K562 (cell line): ENCODE results near the gene GCSAM. TPM values are rescaled to one million over a fixed set of nuclear protein-coding genes. Genes with fewer than 3 reads are reported as not detected.

Experiments used
- ELF1 ChIP-seq: fragments of 200-800 bp; sonication (Bioruptor generic); IDR thresholded peaks from 2 replicates; pipeline ENCODE4 v1.6.1; 2016; ENCODE audit warnings: missing genetic modification characterization, missing compliant biosample characterization
- ELK1 ChIP-seq: sonication (generic); formaldehyde crosslinking; IDR thresholded peaks from 2 replicates; pipeline ENCODE4 v1.8.1; 2022; ENCODE audit warnings: missing genetic modification reagents
- HLTF ChIP-seq: fragments of 450-650 bp; IDR thresholded peaks from 2 replicates; pipeline ENCODE4 v1.6.1; 2016
- HSF4 ChIP-seq: fragments of 250-450 bp; sonication (Bioruptor Pico); IDR thresholded peaks from 2 replicates; pipeline ENCODE4 v2.1.2; 2022; ENCODE audit warnings: mild to moderate bottlenecking, moderate library complexity, borderline replicate concordance
- MEIS2 ChIP-seq: fragments of 450-650 bp; IDR thresholded peaks from 2 replicates; pipeline ENCODE4 v1.6.1; 2014; ENCODE audit warnings: mild to moderate bottlenecking; ENCODE audit not compliant: partially characterized antibody
- SMAD1 ChIP-seq: fragments of 150-350 bp; IDR thresholded peaks from 2 replicates; pipeline ENCODE4 v1.6.1; 2014; ENCODE audit warnings: low read length, low read depth; ENCODE audit not compliant: partially characterized antibody
- UBTF ChIP-seq, 2 experiments: IDR thresholded peaks; 2 replicates each; pipeline ENCODE4 v1.6.1; 2012; ENCODE audit warnings: improper control_type of control experiment in 2 of 2, low read depth in 2 of 2, low read length in 2 of 2, borderline replicate concordance in 1 of 2
- ZNF77 ChIP-seq: fragments of 250-450 bp; sonication (Bioruptor Pico); IDR thresholded peaks from 2 replicates; pipeline ENCODE4 v1.5.0; 2020
- polyA plus RNA-seq, 8 experiments: library from polyadenylated mRNA; depleted of rRNA in 4 of 8; stranded (reverse) in 5 of 8; unstranded in 3 of 8; fragments of >200 nt; fragmentation: Nextera tagmentation in 2 of 8; fragmentation: Illumina TruSeq in 1 of 8; extraction: Ambion mirVana in 2 of 8; extraction: Trizol in 1 of 8; gene quantifications; 2 replicates each; pipeline versions ENCODE4 v1.2.1 to v1.2.3, GENCODE V29; 2011 to 2014; ENCODE audit warnings: inconsistent platforms in 1 of 8, missing spikeins in 1 of 8
- total RNA-seq, 7 experiments: library from RNA; depleted of rRNA in 6 of 7; stranded (reverse); fragments of >200 nt in 6 of 7; fragmentation: Illumina TruSeq in 2 of 7; extraction: Trizol in 2 of 7; gene quantifications; 2 replicates each; pipeline versions ENCODE4 v1.2.1 to v1.2.3, GENCODE V29; 2011 to 2021; ENCODE audit warnings: low replicate concordance in 1 of 7
- TF ChIP-seq, protein P1 (sequence below), 2 experiments: fragments of 450-650 bp; formaldehyde crosslinking in 1 of 2; IDR thresholded peaks; 2 replicates each; pipeline versions ENCODE4 v1.4.0 to v1.6.1; 2014 to 2020; ENCODE audit warnings: mild to moderate bottlenecking in 2 of 2, borderline replicate concordance in 1 of 2, low read depth in 1 of 2

Gene GCSAM
- total and polyA plus RNA-seq, 9 of the 15 experiments (the other 6 are each of a cell fraction or from before 2014, with no cell fraction given), result 0.10 TPM; not detected in 8

GRCh38 chr3:112136959-112137693 lies 4.1 kb upstream of the GCSAM start (continued):
- peak; percentile 66 for TF ChIP-seq MEIS2
- no peak for TF ChIP-seq ELF1 (tag)
- no peak for TF ChIP-seq HSF4
- TF ChIP-seq HLTF, result no peak
- TF ChIP-seq UBTF (IDR thresholded peaks at IDR 0.05; ENCODE audit: borderline replicate concordance in 1 of 2, low read depth in 2 of 2, low read length in 2 of 2), result no peak
- TF ChIP-seq, protein P1, sequence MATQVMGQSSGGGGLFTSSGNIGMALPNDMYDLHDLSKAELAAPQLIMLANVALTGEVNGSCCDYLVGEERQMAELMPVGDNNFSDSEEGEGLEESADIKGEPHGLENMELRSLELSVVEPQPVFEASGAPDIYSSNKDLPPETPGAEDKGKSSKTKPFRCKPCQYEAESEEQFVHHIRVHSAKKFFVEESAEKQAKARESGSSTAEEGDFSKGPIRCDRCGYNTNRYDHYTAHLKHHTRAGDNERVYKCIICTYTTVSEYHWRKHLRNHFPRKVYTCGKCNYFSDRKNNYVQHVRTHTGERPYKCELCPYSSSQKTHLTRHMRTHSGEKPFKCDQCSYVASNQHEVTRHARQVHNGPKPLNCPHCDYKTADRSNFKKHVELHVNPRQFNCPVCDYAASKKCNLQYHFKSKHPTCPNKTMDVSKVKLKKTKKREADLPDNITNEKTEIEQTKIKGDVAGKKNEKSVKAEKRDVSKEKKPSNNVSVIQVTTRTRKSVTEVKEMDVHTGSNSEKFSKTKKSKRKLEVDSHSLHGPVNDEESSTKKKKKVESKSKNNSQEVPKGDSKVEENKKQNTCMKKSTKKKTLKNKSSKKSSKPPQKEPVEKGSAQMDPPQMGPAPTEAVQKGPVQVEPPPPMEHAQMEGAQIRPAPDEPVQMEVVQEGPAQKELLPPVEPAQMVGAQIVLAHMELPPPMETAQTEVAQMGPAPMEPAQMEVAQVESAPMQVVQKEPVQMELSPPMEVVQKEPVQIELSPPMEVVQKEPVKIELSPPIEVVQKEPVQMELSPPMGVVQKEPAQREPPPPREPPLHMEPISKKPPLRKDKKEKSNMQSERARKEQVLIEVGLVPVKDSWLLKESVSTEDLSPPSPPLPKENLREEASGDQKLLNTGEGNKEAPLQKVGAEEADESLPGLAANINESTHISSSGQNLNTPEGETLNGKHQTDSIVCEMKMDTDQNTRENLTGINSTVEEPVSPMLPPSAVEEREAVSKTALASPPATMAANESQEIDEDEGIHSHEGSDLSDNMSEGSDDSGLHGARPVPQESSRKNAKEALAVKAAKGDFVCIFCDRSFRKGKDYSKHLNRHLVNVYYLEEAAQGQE (IDR thresholded peaks at IDR 0.05; ENCODE audit: borderline replicate concordance), result peak; percentile 14; the same call in 1 of the 2 replicates
- TF ChIP-seq, protein P1 (CRISPR knock-in tag; IDR thresholded peaks at IDR 0.05; ENCODE audit: low read depth), result no peak
- TF ChIP-seq SMAD1, result no peak
- TF ChIP-seq ZNF77, result no peak
- TF ChIP-seq ELK1, result no peak
